ENCODE measurements around the gene MRTFB.
"Not testable (repeated sequence)": the region's sequence is repeated elsewhere in the genome, so short reads cannot be mapped to it uniquely, and the experiment has no call there.

MRTFB gene

DNA sequence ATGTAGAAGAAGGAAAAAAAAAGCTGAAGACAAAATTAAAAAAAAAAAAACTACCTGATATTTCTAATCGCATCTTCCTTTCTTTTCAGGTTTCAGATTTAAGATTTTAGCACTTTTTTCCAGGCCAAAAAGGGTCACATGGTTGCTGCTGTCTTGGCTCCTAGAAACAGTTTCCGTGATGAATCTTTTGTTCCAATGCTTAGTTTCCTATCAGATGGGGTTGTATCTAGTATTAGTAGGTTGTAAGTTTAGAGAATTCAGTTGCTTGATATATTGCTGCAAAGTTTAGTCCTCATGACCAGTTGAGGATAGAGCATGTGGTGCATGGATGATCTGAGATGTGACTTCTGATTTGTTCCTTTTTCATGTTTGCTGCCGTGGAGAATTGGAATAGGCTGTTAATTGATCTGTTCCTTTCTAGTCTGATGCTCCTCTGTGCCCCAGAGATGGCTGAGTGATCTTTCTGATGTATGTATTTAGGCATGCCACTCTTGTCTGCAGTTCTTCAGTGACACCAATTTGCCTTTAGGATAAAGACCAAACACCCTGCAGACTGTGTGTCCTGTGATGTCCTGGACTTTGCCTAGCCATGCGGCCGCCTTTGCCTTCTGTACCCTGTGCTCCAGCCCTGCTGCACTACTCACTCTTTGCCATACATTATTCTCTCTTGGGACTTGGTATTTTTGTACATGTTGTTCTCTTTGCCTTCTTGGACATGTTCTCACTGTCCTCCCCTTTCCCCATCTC, 94.0 kb downstream of the MRTFB start:
- no peaks in the 10 kb centered on the region for H3K4me1 ChIP-seq (ENCODE audit: control insufficient read depth, insufficient read depth, low read length)
- H3K27ac ChIP-seq (ENCODE audit: low read depth, low read length) = no peak overlapping the region
- H3K9ac ChIP-seq (ENCODE audit: low read length) = no peak overlapping the region
- no peaks in the 10 kb centered on the region for H3K36me3 ChIP-seq (ENCODE audit: control insufficient read depth, insufficient read depth, low read length)
- H3K4me3 ChIP-seq (ENCODE audit: low read length) = no peak overlapping the region
- H3K27me3 ChIP-seq (ENCODE audit: control insufficient read depth, insufficient read depth, low read length) = no peaks in the 10 kb centered on the region

DNA sequence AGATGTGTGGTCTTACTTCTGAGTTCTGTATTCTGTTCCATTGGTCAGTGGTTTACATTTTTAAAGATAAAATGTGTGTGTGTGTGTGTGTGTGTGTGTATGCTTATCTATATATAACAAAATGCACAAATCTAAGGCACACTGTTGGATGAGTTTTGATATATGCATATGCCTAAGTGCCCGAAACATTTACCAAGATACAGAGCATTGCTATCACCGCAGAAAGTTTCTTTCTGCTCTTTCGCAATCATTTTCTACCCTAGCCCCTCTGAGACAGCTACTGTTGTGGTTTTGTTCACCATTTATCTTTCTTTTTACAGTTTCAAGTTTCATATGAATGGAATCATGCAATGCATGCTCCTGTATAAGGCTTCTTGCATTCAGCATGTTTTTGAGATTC, 97.0 kb downstream of the MRTFB start:
- Histone ChIP-seq H3K36me3 (ENCODE audit: control insufficient read depth, insufficient read depth, low read length) (no peaks in the 10 kb centered on the region), H3K9ac (ENCODE audit: low read length) (no peak overlapping the region), H3K27me3 (ENCODE audit: control insufficient read depth, insufficient read depth, low read length) (no peaks in the 10 kb centered on the region), H3K4me1 (ENCODE audit: control insufficient read depth, insufficient read depth, low read length) (no peaks in the 10 kb centered on the region), H3K4me3 (ENCODE audit: low read length) (no peak overlapping the region), H3K27ac (ENCODE audit: low read depth, low read length) (no peak overlapping the region)

DNA sequence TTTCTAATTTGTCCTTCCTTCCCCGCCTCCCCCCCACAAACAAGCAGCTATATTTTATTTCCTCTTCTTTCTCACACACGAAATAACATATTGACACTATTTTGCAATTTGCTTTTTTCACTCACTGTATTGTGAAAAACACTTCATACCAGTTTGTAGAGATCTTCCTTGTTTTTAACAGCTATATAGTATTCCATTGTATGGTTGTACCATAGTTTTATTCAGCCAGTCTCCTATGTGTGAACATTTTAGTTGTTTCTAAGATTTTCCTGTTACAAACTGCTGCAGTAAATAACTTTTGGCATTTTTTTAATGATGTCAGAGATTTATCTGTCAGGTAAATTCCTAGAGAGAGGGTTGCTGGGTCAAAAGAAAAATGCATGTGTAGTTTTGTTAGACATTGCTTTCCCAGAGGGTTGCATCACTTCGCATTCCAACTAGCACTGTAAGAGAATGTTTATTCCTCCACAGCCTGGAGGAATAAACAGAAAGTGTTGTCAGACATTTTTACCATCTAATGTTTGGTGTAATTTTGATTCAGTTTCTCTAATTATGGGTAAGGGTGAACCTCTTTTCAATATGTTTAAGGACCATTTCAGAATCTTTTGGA, 101.2 kb downstream of the MRTFB start:
- Histone ChIP-seq H3K4me1 (ENCODE audit: control insufficient read depth, insufficient read depth, low read length) (no peaks in the 10 kb centered on the region), H3K36me3 (ENCODE audit: control insufficient read depth, insufficient read depth, low read length) (no peaks in the 10 kb centered on the region), H3K4me3 (ENCODE audit: low read length) (no peak overlapping the region), H3K27me3 (ENCODE audit: control insufficient read depth, insufficient read depth, low read length) (no peaks in the 10 kb centered on the region), H3K9ac (ENCODE audit: low read length) (no peak overlapping the region), H3K27ac (ENCODE audit: low read depth, low read length) (no peak overlapping the region)

DNA sequence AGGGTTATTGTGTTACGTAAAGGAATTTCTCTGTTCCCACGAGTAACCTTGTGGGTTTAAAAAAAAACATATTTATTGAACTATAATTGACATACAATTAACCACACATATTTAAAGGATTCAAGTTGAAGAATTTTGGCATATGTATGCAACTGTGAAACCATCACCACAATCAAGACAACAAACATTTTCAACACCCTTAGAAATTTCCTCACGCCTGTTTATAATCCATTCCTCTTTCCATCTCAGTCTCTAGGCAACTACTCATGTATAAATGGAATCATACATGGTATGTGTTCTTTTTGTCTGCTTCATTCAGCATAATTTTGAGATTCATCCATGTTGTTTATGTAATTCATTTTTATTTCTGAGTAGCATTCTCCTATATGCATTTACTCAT, 104.0 kb downstream of the MRTFB start:
- H3K27ac ChIP-seq (ENCODE audit: low read depth, low read length) = no peak overlapping the region
- H3K36me3 ChIP-seq (ENCODE audit: control insufficient read depth, insufficient read depth, low read length) = no peaks in the 10 kb centered on the region
- H3K4me3 ChIP-seq (ENCODE audit: low read length) = no peak overlapping the region
- no peak overlapping the region for H3K9ac ChIP-seq (ENCODE audit: low read length)
- H3K4me1 ChIP-seq (ENCODE audit: control insufficient read depth, insufficient read depth, low read length) = no peaks in the 10 kb centered on the region
- no peaks in the 10 kb centered on the region for H3K27me3 ChIP-seq (ENCODE audit: control insufficient read depth, insufficient read depth, low read length)

DNA sequence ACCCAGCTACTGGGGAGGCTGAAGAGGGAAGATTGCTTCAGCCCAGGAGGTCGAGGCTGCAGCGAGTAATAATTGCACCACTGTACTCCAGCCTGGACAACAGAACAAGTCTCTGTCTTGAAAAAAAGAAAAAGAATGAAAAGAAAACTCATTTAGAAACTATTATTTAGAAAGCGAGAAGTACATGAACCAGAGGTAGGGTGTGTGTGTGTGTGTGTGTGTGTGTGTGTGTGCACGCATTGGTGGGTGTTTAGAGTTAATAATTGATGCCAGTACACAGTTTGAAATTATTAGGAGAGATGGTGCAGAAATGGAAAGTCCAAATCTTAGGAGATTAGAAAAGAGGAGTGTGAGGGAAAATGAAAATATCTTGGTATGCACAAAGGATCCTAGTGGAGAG, 106.6 kb downstream of the MRTFB start:
- H3K9ac ChIP-seq (ENCODE audit: low read length) = no peak overlapping the region
- no peaks in the 10 kb centered on the region for H3K4me1 ChIP-seq (ENCODE audit: control insufficient read depth, insufficient read depth, low read length)
- no peak overlapping the region for H3K4me3 ChIP-seq (ENCODE audit: low read length)
- H3K27me3 ChIP-seq (ENCODE audit: control insufficient read depth, insufficient read depth, low read length) = no peaks in the 10 kb centered on the region
- H3K27ac ChIP-seq (ENCODE audit: low read depth, low read length) = no peak overlapping the region
- no peaks in the 10 kb centered on the region for H3K36me3 ChIP-seq (ENCODE audit: control insufficient read depth, insufficient read depth, low read length)

DNA sequence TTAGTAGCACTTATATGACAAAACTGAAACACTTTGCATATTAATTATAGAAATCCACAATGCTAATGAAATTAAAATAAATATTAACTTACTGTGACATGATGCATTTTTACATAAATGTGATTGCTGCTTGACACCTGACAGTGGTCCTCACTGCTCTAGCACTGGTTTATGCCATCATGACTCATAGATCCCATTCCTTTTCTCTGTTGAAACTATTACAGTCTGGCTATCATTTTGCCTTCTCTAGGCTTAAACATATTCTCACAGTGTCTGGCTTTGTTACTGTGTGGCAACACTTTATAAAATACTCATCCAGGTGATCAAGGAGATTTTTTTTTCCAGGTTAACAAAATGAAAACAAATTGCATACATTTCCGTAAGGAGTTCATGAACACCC, 108.0 kb downstream of the MRTFB start:
- no peaks in the 10 kb centered on the region for H3K4me1 ChIP-seq (ENCODE audit: control insufficient read depth, insufficient read depth, low read length)
- H3K27ac ChIP-seq (ENCODE audit: low read depth, low read length) = no peak overlapping the region
- H3K36me3 ChIP-seq (ENCODE audit: control insufficient read depth, insufficient read depth, low read length) = no peaks in the 10 kb centered on the region
- H3K9ac ChIP-seq (ENCODE audit: low read length) = no peak overlapping the region
- no peak overlapping the region for H3K4me3 ChIP-seq (ENCODE audit: low read length)
- no peaks in the 10 kb centered on the region for H3K27me3 ChIP-seq (ENCODE audit: control insufficient read depth, insufficient read depth, low read length)

DNA sequence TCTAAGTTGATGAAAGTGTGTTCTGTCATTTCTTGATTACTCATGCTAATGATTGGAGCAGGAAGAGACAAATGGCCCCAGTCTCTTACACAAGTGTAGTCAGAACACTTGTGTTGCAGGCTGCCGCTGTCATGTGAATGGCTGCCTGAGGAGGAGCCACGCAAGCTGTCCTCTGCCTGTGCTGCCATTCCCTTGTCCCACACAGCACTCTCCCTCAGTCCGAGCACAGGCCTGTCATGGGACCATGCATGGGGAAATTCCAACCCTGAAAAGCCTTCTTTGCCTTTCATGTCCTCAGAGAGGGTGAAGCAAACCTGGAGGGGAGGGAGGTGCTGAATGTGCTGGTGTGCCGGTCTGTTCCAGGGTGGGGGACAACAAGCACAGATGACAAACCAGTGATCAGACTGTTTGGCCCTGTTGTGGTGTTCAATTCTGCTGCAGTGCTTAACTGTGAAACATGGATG, 109.4 kb downstream of the MRTFB start:
- Histone ChIP-seq H3K4me3 (ENCODE audit: low read length) (no peak overlapping the region), H3K27me3 (ENCODE audit: control insufficient read depth, insufficient read depth, low read length) (no peaks in the 10 kb centered on the region), H3K27ac (ENCODE audit: low read depth, low read length) (no peak overlapping the region), H3K36me3 (ENCODE audit: control insufficient read depth, insufficient read depth, low read length) (no peaks in the 10 kb centered on the region), H3K9ac (ENCODE audit: low read length) (no peak overlapping the region), H3K4me1 (ENCODE audit: control insufficient read depth, insufficient read depth, low read length) (peaks cover under 1% of the 10 kb centered on the region)

DNA sequence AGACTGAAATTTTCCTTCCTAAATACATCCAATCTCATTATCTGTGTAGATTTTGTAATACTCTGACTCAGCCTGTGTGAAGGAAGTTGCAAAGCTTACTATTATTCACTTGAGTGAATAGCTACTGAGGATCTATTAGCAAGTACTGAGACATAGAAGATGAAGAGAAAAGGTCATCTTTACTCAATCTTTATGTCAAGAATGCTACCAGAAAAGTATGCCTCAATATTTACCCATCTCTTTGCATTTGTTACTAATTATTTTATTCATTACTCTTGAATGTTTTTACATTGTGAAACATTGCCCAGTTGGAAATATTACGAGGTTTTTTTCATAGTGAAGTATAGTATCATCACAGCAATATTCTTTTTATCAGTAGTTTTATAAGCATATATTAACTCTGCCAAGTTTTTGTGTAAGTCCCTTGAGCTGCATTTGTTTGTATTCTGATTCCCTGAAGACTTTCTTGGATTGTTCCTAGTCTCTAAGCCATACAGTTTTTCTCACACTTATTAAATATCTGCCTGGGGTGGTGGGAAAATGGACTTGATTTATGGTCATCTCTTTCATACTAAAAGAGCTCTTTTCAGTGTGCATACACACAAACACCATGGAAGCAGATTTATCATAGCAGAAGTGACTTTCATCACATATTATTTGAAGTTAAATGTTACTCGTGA, 110.4 kb downstream of the MRTFB start:
- H3K4me1 ChIP-seq (ENCODE audit: control insufficient read depth, insufficient read depth, low read length) = peaks cover 7% of the 10 kb centered on the region
- no peak overlapping the region for H3K4me3 ChIP-seq (ENCODE audit: low read length)
- no peaks in the 10 kb centered on the region for H3K36me3 ChIP-seq (ENCODE audit: control insufficient read depth, insufficient read depth, low read length)
- H3K9ac ChIP-seq (ENCODE audit: low read length) = no peak overlapping the region
- H3K27me3 ChIP-seq (ENCODE audit: control insufficient read depth, insufficient read depth, low read length) = no peaks in the 10 kb centered on the region
- H3K27ac ChIP-seq (ENCODE audit: low read depth, low read length) = no peak overlapping the region

DNA sequence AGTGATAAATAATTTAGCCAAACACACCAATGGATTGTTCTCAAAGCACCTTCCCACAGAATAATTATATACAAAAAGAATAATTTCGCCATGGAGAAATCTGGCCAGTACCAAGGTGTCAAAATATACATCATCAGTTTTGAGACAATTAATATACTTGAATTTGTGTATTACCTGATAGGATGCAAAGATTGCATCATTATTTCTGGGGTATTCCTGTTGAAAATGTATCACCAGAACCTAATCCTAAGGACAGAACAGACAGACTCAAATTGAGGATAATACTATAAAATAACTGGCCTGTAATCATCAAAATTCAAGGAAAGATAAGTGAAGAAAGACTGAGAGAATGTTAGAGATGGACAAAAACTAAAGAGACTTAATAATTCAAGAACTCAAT, 111.9 kb downstream of the MRTFB start:
- H3K27me3 ChIP-seq (ENCODE audit: control insufficient read depth, insufficient read depth, low read length) = no peaks in the 10 kb centered on the region
- no peak overlapping the region for H3K27ac ChIP-seq (ENCODE audit: low read depth, low read length)
- no peaks in the 10 kb centered on the region for H3K36me3 ChIP-seq (ENCODE audit: control insufficient read depth, insufficient read depth, low read length)
- H3K9ac ChIP-seq (ENCODE audit: low read length) = no peak overlapping the region
- H3K4me3 ChIP-seq (ENCODE audit: low read length) = no peak overlapping the region
- H3K4me1 ChIP-seq (ENCODE audit: control insufficient read depth, insufficient read depth, low read length) = peaks cover 7% of the 10 kb centered on the region

DNA sequence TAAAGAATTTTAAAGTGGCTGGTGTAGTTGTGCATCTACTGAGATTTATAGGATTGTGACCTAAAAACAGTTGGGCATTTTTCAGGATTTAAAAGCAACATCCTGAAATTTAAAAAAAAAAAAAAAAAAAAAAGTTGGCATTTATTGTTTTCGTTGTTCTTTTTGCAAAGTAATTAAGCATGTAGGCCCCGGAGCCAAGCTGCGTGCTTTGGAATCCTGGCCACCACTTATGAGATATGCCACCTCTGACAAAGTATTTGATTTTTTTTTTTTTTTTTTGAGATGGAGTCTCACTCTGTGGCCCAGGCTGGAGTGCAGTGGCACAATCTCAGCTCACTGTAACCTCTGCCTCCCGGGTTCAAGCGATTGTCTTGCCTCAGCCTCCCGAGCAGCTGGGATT, 112.8 kb downstream of the MRTFB start:
- not testable (repeated sequence) for H3K27ac ChIP-seq (ENCODE audit: low read depth, low read length); H3K36me3 ChIP-seq (ENCODE audit: control insufficient read depth, insufficient read depth, low read length); H3K9ac ChIP-seq (ENCODE audit: low read length); H3K27me3 ChIP-seq (ENCODE audit: control insufficient read depth, insufficient read depth, low read length); H3K4me1 ChIP-seq (ENCODE audit: control insufficient read depth, insufficient read depth, low read length); H3K4me3 ChIP-seq (ENCODE audit: low read length)

DNA sequence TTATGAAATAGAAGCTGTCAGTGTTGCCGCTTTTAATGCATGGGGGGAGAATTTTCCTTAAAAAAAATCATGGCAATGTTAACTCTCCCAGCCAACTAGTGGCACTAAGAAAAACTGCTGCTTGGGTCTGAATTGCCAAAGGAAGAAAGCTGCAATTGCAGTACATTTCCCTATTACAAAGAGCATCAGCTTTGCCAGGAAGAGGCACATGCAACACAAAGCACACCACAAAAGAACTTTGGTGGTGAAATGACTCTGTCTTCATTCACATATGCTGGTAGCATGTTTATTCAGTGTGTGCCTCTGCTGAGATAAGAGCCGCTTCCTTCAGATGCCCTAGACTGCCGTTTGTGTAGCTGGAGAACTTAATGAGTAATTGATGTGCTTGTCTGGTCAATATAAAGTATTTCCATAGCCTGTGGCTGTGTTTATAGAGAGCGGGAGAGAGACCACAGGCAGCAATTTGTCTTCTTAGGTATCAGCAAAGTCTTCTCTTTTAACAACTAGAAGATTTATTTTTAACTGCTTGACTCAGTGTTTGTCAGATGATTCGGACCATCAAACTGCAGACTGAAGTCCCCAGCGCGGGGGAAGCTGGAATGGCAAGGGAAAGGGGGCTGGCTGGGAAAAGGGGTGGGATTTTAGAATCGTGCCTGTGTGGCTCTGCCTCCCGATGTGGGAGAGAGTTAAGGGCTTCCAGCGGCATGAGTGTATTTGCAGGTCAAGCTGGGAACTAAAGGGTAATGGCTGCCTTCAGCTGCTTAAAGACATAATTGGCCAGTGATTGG, 115.1 kb downstream of the MRTFB start:
- H3K4me1 ChIP-seq (ENCODE audit: control insufficient read depth, insufficient read depth, low read length) = peaks cover 7% of the 10 kb centered on the region
- no peak overlapping the region for H3K9ac ChIP-seq (ENCODE audit: low read length)
- H3K4me3 ChIP-seq (ENCODE audit: low read length) = peak overlapping the region; percentile 49

DNA sequence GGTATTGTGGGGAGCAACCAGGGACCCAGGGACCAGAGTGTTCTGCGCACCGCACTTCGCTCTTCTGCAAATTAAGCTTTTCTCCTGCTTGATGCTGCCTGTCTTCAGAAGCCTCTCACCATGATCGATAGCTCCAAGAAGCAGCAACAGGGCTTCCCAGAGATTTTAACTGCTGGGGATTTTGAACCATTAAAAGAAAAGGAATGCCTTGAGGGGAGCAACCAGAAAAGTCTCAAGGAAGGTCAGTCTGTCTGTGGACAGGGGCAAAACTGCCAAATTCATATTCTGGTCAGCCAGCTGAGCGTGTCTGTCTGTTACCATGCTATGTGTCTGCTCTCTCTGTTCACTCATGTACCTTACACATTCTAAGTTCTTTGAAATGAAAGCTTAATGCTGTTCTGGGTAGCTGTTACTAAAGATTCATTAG, 115.7 kb downstream of the MRTFB start:
- Histone ChIP-seq H3K4me3 (ENCODE audit: low read length) (peak overlapping the region; percentile 49), H3K36me3 (ENCODE audit: control insufficient read depth, insufficient read depth, low read length) (no peaks in the 10 kb centered on the region), H3K27ac (ENCODE audit: low read depth, low read length) (peak overlapping the region; percentile 22), H3K9ac (ENCODE audit: low read length) (no peak overlapping the region), H3K27me3 (ENCODE audit: control insufficient read depth, insufficient read depth, low read length) (no peaks in the 10 kb centered on the region), H3K4me1 (ENCODE audit: control insufficient read depth, insufficient read depth, low read length) (peaks cover 7% of the 10 kb centered on the region)

More for the DNA sequence above, 115.1 kb downstream of the MRTFB start:
- Histone ChIP-seq H3K36me3 (ENCODE audit: control insufficient read depth, insufficient read depth, low read length) (no peaks in the 10 kb centered on the region), H3K27ac (ENCODE audit: low read depth, low read length) (peak overlapping the region; percentile 16), H3K27me3 (ENCODE audit: control insufficient read depth, insufficient read depth, low read length) (no peaks in the 10 kb centered on the region)
